ENCODE results near the gene DDX20.
A peak's percentile ranks its signal among the peaks of the same experiment; 100 is the strongest.

DDX20 gene

GRCh38 chr1:111755331-111756123 is at the start of gene DDX20:
Gene DDX20 (plus strand): TSS chr1:111755901. CDS start chr1:111755925, 24 bp downstream.
- DNase-seq: peak; percentile 86 to 92

- DNase-seq: no peak
These were observed 48.8 kb upstream of the DDX20 start for GRCh38 chr1:111706921-111707320.

GRCh38 chr1:111707906-111708305 is 47.8 kb upstream of the DDX20 start:
- DNase-seq: no peak

GRCh38 chr1:111709986-111710385 is 45.7 kb upstream of the DDX20 start:
- no peak for DNase-seq

GRCh38 chr1:111716333-111716732 is 39.4 kb upstream of the DDX20 start:
- DNase-seq: no peak

GRCh38 chr1:111717450-111717849 is 38.3 kb upstream of the DDX20 start:
- DNase-seq: no peak

GRCh38 chr1:111719135-111719534 is 36.6 kb upstream of the DDX20 start:
- no peak for DNase-seq

- no peak for DNase-seq
These were observed 36.0 kb upstream of the DDX20 start for GRCh38 chr1:111719674-111720132.

GRCh38 chr1:111720274-111720976 is 35.3 kb upstream of the DDX20 start:
- DNase-seq: no peak

GRCh38 chr1:111720977-111721786 is 34.5 kb upstream of the DDX20 start:
- no peak for DNase-seq

- no peak for DNase-seq
These were observed 32.5 kb upstream of the DDX20 start for GRCh38 chr1:111723091-111723806.

GRCh38 chr1:111723871-111724270 is 31.8 kb upstream of the DDX20 start:
- DNase-seq: no peak

GRCh38 chr1:111725192-111725591 is 30.5 kb upstream of the DDX20 start:
- no peak for DNase-seq

- no peak for DNase-seq
These were observed 28.6 kb upstream of the DDX20 start for GRCh38 chr1:111727056-111727455.

- no peak for DNase-seq
These were observed 26.3 kb upstream of the DDX20 start for GRCh38 chr1:111729271-111729921.

GRCh38 chr1:111729946-111730681 is 25.6 kb upstream of the DDX20 start:
- DNase-seq: no peak

- DNase-seq: no peak
These were observed 25.0 kb upstream of the DDX20 start for GRCh38 chr1:111730706-111731105.

- no peak for DNase-seq
These were observed 23.7 kb upstream of the DDX20 start for GRCh38 chr1:111731956-111732355.

- DNase-seq: no peak
These were observed 23.0 kb upstream of the DDX20 start for GRCh38 chr1:111732718-111733117.

GRCh38 chr1:111733183-111733991 is 22.3 kb upstream of the DDX20 start:
- DNase-seq: no peak

- DNase-seq: no peak
These were observed 21.7 kb upstream of the DDX20 start for GRCh38 chr1:111733992-111734341.

Measured in stimulated activated CD4-positive, alpha-beta T cell treated with anti-CD3 and anti-CD28 coated beads, Interleukin-2, amount 100 ng/mL, for 48 hours (primary cell).